Measurements from ENCODE around the gene WNT7A.

The WNT7A gene

DNA sequence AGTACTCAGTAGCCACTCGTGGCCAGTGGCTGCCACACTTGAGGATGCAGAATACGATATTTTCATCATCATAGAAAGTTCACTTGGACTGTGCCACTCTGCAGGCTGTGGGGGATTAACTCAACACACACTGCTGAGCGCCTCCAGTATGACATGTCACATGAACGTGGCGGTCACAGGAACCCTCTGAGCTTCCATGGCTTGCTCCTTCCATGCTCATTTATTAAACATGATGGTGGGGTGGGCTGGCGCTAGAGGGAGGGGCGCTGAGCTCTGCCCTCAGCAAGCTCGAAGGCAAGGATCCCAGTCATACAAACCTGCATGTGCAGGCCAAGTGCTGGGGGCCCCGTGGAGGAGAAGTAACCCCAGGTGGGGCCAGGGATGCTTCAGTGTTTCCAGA, 85.5 kb downstream of the WNT7A start:
- peaks cover 98% of the 10 kb centered on the region for H3K27me3 ChIP-seq (ENCODE audit: insufficient read depth, low read depth, severe bottlenecking)
- no peak overlapping the region for H3K27ac ChIP-seq
- H3K36me3 ChIP-seq: no peaks in the 10 kb centered on the region
- H3K4me3 ChIP-seq (ENCODE audit: low read depth, low read length): no peak overlapping the region
- no peak for DNase-seq
- TF ChIP-seq, protein P1, sequence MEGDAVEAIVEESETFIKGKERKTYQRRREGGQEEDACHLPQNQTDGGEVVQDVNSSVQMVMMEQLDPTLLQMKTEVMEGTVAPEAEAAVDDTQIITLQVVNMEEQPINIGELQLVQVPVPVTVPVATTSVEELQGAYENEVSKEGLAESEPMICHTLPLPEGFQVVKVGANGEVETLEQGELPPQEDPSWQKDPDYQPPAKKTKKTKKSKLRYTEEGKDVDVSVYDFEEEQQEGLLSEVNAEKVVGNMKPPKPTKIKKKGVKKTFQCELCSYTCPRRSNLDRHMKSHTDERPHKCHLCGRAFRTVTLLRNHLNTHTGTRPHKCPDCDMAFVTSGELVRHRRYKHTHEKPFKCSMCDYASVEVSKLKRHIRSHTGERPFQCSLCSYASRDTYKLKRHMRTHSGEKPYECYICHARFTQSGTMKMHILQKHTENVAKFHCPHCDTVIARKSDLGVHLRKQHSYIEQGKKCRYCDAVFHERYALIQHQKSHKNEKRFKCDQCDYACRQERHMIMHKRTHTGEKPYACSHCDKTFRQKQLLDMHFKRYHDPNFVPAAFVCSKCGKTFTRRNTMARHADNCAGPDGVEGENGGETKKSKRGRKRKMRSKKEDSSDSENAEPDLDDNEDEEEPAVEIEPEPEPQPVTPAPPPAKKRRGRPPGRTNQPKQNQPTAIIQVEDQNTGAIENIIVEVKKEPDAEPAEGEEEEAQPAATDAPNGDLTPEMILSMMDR (IDR thresholded peaks at IDR 0.05; ENCODE audit: low read depth, low read length): no peak
- no peaks in the 10 kb centered on the region for H3K9me3 ChIP-seq (ENCODE audit: severe bottlenecking)

DNA sequence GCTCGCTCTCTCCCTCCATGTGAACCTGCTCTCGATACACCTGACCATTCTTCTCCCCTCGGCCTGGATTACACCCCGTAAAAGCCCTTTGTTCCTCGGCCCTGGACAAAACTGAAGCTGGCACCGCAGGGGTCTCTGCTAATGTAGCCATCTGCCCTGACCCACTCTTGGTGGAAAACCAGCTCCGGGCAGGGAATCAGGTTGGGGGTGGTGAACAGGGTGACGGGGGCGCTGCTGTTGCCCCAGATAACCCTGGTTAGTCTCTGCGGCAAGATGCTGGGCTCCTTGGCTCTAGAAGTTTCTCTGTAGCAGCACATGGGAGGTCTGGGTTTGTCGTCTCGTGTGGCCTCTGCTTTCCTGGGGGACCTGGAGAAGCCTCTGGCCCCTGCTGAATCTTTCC, 86.4 kb downstream of the WNT7A start:
- H3K36me3 ChIP-seq: no peaks in the 10 kb centered on the region
- H3K27me3 ChIP-seq (ENCODE audit: insufficient read depth, low read depth, severe bottlenecking): peaks cover 100% of the 10 kb centered on the region
- H3K27ac ChIP-seq: no peak overlapping the region
- H3K4me3 ChIP-seq (ENCODE audit: low read depth, low read length): no peak overlapping the region
- TF ChIP-seq, protein P1 (IDR thresholded peaks at IDR 0.05; ENCODE audit: low read depth, low read length): no peak
- H3K9me3 ChIP-seq (ENCODE audit: severe bottlenecking): no peaks in the 10 kb centered on the region
- DNase-seq: no peak

DNA sequence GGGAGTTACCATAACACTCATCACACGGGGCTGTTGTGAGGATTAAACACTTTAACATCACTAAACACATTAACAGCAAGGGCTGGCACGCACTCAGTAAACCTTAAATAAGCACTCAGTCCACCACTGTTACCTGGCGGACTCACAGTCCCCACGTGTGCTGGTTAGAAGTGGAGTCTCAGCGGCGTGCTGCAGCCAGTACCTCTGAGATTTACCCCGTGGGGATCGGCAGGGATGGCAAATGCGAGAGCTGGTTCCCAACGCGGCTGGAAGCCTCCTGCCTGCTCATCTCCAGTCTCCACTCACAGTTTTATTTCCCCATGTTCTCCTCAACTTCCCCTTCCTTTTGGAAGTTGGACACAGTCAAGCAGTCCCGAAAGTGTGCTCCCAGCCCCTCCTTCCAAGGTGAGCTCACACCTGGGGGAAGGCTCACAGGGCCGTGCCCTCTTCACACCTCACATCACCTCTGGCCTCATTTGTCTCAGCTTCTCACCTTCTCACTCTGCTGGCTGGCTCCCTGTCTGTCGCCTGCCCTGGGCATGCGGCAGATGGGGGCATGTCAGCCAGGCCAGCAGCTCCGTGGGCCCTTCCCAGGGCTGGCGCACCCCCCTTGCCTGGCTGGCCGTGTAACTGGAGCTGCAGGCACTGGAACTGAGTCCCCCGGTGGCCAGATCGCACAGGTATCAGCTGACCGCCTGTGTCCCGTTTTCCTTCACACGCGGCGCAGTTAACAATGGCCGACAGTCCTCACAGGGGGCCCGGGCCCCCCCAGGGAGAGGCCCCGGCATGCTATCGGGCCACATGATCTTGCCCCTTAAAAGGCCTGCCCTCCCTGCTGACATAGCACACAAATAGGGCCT, 87.1 kb downstream of the WNT7A start:
- Histone ChIP-seq H3K4me3 (ENCODE audit: low read depth, low read length) (no peak overlapping the region), H3K9me3 (ENCODE audit: severe bottlenecking) (no peaks in the 10 kb centered on the region), H3K27ac (no peak overlapping the region), H3K27me3 (ENCODE audit: insufficient read depth, low read depth, severe bottlenecking) (peaks cover 100% of the 10 kb centered on the region), H3K36me3 (no peaks in the 10 kb centered on the region)
- TF ChIP-seq, protein P1 (IDR thresholded peaks at IDR 0.05; ENCODE audit: low read depth, low read length): no peak
- no peak for DNase-seq

DNA sequence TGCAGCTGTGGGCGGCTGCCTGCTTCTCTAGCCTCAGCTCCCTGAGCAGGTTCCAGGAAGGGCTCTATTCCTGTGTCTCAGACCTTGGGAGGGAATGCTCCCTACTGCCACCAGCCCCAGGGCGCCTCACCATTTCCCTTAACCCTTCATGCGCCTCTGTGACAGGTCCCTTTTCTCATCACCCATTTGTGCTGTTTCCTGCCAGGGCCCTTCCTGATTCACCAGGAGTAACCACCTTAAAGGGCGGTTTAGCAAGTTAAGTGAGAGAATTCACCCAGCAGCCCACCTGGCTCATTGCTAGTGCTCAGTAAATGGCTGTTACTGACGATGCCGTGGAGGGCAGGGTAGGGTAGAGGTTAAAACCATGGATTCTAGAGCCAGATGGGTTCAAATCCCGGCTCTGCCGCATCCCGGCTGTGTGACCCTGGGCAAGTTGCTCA, 87.8 kb downstream of the WNT7A start:
- no peak for DNase-seq
- peaks cover 100% of the 10 kb centered on the region for H3K27me3 ChIP-seq (ENCODE audit: insufficient read depth, low read depth, severe bottlenecking)
- H3K36me3 ChIP-seq: no peaks in the 10 kb centered on the region
- H3K27ac ChIP-seq: no peak overlapping the region
- TF ChIP-seq, protein P1 (IDR thresholded peaks at IDR 0.05; ENCODE audit: low read depth, low read length): no peak
- H3K4me3 ChIP-seq (ENCODE audit: low read depth, low read length): no peak overlapping the region
- H3K9me3 ChIP-seq (ENCODE audit: severe bottlenecking): no peaks in the 10 kb centered on the region

DNA sequence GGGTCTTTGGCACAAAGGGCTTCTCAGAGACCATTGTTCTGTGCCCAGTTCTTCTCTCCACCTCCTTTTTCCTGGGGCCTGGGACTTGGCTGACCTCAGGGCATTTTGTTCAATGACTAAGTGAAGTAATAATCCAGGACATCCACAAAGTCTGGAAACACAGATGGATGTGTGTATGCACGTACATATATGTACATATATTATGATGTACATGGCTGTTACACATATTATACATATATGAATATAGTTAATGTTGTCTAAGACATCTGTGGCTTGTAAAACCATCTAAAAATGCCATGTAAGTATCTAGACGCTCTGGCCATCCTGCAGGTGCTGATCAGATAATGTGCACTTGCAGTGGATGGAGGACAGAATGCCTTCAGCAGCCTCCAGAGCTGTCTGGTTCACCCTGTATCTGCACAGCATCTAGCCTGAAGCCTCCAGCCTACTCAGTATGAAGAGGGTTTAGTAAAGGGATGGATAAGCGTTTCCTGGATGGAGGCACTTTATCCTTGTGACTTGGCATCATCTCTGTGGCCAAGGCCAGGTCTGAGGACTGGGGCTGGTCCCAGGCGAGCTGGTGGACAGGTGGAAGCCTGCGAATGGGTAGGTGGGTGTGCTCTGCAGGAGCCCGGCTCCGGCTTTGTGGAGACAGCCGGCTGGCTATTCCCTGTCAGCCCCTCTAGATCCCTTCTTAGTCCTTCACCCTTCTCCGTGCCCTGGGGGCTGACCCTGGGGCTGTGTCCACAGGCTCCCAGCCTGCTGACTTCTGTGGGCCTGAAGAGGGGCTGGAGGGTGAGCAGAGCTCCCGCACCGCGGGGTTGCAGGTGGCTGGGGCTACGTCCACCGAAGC, 88.4 kb downstream of the WNT7A start:
- Histone ChIP-seq H3K9me3 (ENCODE audit: severe bottlenecking) (no peaks in the 10 kb centered on the region), H3K4me3 (ENCODE audit: low read depth, low read length) (no peak overlapping the region), H3K36me3 (no peaks in the 10 kb centered on the region), H3K27ac (no peak overlapping the region), H3K27me3 (ENCODE audit: insufficient read depth, low read depth, severe bottlenecking) (peaks cover 100% of the 10 kb centered on the region)
- no peak for DNase-seq
- TF ChIP-seq, protein P1 (IDR thresholded peaks at IDR 0.05; ENCODE audit: low read depth, low read length): no peak
